NCI-H226 (cell line): Measurements from ENCODE around the gene PDE9A.
A peak's percentile ranks its signal among the peaks of the same experiment; 100 is the strongest.

ENCODE experiments used
- DNase-seq: peaks from one replicate; pipeline ENCODE4 v3.0.0-alpha.2; 2015

The PDE9A gene

DNA sequence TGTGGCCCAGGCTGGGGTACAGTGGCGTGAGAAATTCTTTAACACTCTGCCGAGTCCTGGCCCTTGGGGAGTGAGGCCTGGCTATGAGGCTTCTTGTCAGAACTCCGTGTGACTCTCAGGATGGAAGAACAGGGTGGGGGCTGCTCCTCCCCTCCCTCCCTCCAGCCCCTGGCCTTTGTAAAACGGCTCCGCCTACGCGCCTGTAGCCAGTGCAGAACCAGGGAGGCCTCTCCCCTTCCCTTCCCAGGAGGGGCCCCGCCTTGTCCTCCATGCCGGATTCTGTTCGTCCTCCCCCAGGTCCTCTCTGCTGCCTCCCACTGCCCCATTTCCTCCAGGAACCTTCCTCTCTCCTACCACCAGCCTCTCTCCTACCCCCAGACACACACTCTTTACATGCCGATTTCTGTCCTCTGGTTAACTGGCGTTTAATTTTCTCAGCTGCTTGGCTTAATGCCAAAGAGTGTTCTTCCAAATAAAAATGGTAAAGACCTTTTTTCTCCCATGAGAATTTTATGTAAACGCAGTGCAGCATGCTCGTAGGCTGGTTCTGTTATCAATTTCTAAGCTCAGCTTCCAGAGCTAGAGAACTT, 21.0 kb downstream of the PDE9A start:
- DNase-seq = no peak

GRCh38 chr21:42675403-42675802, 22.0 kb downstream of the PDE9A start:
- no peak for DNase-seq

- no peak for DNase-seq
These were observed 23.4 kb downstream of the PDE9A start for GRCh38 chr21:42676808-42677207.

GRCh38 chr21:42677339-42678321, 24.2 kb downstream of the PDE9A start:
- peak; percentile 45 for DNase-seq

DNA sequence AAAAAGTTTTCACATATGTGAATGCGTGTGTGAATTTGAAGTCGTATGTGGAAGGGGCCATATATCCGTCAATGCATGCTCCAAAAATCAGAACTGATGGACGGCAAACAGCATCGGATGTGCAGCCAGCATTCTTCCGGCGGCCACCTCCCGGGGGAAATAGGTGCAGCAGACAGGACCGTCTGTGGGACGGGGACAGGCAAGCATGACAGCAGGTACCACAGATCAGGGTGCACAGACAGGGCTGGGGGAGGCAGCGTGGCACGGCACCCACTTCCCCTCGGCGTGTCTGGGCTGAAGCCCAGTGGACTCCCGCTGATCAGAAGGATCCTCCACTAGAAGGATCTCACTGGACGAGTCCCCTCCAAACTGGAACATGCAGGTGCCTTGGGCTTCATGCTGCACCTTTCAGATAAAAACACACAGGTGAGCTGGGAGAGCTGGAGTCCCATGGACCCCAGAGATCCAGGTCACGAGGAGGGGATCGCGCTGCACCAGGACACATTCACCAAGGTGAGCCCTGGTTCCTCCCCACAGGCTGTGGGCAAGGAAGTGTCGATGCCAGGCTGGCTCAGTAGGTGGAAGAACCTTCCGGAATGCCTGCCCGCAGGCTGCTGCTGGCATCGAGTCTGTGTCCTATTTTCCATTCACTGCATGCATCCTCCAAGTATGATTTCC, 25.3 kb downstream of the PDE9A start:
- DNase-seq = no peak

DNA sequence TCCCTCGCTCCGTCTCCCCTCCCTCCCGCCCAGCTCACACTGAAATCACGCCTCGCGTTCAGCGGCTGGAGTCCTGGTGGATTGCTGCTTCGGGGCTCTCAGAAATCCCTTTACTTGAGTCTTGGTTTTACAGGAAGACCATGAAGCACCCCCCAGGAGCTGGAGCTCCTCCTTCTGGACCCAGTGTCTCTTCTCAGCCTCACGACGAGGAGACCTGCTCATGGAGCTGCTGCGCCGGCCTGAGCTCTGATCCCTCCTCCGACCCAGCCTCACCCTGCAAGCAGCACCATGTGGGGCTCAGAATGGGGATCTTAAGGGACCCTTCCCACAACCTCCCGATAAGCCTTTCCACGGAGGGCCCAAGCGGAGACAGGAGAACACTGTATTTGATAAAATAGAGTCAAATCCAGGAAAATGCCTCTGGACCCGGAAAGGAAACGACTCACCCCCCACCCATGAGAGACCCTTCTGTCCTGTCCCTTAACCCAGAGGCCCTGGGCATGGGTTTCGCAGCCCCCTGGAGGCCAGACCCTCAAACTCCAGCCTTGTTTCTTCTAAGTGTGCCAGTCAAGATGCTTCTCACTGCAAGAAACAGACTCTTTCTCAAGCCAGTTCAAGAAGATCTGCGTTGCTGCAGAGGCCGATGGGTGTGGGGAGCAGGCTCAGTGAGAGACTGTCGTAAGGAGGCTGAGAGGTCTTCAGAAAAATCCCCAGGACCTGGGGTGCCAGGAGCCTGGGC, 26.1 kb downstream of the PDE9A start:
- no peak for DNase-seq

- DNase-seq = no peak
These were observed 26.6 kb downstream of the PDE9A start for GRCh38 chr21:42680058-42680330.

GRCh38 chr21:42680429-42680828, 27.0 kb downstream of the PDE9A start:
- no peak for DNase-seq

GRCh38 chr21:42681296-42682206, 28.1 kb downstream of the PDE9A start:
- DNase-seq = no peak

DNA sequence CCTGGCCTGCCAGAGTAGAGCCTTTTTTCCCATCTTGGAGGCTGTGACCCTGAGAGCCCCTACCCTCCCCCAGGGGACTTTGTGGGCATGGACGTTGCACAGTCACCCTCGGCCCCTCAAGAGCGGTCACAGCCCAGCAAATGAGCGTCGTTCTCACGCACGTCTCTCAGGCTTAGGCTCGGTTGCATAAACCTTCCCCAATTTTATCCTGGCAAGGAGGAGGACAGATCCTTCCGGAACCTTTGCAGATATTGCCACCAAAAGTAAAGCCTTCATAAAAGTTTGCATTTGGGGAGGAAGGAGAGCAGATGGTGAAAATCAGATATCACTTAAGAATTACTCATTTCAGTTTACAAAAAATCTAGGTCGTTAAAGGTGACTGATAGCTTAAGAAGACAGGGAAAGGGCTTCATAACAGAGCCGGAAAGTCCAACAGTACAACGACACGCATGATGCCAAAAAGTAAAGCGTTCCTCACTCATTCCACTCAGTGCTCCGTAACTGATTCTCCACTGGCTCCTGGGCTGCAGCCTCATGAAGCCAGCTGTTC, 29.3 kb downstream of the PDE9A start:
- DNase-seq = no peak

DNA sequence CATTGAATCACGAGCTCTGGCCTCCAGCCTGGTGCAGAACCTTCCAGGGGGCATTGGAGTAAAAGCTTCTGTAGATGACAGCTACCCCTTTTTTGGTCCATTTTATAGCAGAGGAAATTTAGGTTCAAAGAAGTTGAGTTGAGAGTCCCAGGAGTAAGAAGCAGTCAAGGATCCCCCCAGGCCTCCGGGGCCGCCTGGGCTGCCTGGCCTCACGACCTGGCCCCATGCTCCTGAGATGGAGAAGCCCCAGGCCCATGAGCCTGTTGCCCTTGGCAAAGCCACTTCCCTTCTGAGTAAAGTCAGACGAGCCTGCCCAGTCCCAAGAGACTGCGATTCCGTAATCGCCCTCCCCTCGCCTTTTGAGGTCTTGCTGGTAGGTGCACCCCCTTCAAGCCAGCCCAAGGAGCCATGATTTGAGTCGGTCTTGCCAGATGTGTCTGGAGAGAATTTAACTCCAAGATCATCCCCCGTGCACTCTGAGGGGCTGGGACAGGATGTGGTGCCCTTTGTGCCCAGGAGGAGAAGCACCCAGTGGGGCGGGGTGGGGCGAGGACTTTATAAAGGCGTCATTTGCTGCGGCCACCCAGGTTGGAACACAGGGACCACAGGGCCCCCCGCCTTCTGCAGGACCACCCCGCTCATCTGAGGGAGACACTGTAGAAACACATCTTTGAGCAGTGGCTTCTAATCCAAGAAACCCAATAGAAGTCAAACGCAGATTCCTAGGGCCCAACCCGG, 30.1 kb downstream of the PDE9A start:
- DNase-seq = no peak

DNA sequence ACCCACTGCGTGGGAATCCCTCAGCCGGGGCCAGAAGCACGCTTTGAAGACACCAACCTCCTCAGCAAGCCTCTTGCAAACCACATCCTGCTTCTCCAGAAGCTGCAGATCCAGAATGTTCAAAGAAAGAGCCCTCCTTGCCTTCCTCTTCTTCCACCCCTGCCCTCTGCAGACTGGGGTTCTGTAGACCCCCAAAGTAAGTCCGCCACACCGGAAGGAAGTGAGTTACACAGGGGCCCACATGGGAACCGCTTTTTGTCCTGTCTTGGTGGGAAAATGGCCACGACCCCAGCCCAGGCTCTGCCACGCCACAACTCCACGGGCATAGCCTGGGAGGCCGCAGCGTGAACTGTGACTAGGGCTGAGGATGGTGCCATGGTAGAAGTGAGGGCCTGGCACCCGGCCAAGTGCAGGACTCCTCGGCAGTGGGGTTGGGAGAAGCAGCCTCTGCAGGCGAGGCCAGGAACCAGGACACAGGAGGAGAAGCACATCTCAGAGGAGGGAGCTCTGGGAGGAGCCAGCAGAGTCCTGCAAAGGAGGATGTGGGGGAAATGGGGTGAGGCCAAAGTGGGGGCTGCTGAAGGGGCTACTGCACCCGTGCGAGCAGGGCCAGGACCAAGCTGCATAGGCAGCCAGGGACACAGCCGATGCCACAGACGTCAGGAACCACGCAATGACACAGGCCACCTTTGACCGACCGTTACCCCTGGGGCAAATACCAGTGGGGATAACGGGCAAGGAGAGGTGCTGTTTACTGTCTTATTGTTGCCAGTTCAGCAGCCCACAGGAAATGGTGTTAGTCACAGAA, 30.9 kb downstream of the PDE9A start:
- no peak for DNase-seq

DNA sequence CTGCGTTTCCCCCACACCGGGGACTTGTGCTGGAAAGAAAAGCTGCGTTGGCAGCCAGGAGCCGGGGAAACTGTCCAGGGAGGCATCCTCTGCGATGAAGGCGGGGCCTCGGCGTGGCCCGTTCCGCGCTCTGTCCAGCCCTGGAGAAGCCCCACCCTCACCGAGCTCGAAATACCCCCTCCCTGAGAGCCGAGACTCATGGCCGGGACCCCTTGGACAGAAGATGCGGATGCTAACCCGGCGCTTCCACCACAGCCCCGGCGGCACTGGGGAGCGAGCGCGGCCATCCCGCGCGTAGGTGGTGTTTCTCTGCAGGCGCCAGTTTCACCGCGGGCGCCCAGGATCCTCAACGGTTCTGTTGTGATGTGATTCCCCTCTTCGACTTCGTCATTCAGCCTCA, 31.6 kb downstream of the PDE9A start:
- no peak for DNase-seq

DNA sequence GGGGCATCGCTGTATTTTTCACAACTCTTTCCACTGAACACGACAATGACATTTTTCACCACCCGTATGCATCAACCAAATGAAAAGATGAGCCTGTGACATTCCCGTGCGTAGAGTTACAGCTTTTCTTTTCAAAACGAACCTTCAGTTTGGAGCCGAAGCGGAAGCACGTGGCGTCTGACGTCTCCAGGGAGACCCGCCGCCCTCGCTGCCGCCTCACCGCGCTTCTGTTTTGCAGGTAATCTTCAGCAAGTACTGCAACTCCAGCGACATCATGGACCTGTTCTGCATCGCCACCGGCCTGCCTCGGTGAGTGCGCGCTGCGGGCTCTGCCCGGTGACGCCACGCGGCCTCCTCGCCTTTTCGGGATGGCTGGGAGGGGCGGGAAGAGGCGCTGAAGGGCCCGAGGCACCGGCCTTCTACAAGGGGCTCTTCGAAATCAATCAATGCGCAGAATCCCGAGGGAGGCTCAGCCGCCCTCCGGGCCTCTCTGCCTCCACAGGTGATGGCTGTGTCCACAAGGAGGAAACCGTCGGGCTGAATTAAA, 32.6 kb downstream of the PDE9A start:
- no peak for DNase-seq

- DNase-seq = no peak
These were observed 34.4 kb downstream of the PDE9A start for GRCh38 chr21:42687796-42688195.

DNA sequence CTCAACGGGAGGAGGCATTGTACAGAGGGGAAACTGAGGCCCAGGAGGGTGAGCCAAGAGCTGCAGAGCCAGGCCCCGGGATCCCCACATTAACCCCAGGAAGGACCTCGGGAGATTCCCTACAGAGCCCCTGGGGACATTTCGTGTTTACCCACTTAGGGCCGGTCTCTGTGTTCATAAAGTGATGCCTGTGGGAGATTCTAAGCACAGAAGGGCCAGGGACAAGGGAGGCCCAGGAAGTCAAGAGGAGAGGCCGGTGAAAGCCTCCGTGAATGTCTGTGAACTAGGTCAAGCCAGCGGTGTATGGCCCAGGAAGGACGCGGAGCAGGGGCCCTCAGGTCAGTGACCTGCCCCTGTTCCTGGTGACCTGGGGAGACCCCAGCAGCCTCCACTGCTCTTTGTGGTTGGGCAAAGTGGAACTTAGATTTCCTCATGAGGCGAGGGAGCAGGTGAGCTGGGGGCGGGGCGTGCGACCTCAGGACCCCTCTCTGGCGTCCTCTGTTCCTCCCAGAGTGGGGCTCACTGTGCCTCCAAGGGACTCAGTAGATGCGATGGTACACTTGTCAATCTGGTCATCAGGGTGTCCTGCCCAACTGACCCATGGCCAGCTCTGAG, 34.9 kb downstream of the PDE9A start:
- DNase-seq = no peak

DNA sequence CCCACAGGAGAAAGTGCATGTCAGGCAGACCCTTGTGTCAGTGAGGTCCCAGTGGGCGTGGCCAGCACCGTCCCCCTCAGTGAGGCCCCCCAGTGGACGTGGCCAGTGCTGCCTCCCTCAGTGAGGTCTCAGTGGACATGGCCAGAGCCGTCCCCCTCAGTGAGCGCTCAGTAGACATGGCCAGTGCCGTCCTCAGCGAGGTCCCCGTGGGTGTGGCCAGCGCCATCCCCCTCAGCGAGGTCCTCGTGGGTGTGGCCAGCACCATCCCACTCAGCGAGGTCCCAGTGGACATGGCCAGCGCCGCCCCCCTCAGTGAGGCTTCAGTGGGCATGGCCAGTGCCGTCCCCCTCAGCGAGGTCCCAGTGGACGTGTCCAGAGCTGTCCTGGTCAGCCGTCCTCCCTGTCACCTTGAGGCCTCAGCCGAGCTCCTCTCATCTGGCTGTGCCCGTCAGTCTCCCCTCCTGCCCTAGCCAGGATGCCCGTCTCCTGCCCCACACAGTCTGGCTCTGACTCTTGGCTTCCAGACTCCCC, 35.5 kb downstream of the PDE9A start:
- no peak for DNase-seq

DNA sequence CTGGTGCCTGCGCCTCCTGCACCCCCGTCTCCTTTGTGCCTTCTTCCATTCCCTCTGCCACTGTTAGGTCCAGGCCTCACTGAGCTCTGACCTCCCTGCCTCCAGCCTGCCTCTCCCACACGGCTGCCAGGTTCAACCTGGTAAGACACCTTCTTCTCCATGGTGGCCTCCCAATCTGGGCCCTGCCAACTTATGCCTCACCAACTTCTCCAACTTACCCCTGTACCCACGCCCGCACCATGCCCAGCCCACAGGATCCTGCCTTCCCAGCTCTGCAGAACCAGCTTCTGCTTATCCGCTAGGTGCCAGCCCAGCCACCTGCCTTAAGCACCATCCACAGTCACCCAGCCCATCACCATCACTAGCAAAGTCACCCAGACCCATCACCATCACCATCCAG, 37.2 kb downstream of the PDE9A start:
- no peak for DNase-seq

DNA sequence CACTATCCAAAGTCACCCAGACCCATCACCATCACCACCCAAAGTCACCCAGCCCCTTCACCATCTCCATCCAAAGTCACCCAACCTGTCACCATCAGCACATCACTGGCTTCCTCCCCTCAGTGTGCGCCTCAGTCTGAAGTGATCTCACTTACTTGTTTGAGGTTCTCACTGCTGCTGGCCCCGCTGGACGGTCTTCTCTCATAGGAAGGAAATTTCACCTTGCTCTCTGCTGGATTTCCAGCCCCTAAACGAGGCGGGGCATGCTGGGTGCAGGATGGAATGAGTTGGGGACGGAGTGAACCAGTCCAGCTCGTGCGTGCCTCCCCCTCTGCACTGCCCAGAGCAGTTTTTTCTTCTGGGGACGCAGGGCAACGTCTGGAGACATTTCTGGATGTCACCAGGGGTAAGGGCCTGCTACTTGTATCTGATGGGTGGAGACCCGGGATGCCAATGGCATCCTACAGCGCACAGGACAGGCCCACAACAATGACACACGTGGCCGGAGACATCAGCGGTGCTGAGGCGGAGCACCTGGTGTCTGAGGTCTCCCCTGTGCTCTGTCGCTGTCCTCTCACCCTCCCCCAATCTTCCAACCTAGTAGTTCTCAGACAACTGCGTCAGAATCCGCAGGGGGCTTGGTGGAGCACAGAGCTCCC, 38.6 kb downstream of the PDE9A start:
- DNase-seq = no peak
